Uterus (tissue), 2 donors: ENCODE results near the gene CAMK2D.

Experiments used
- POLR2A ChIP-seq, 2 donors: fragments of 450-650 bp; IDR thresholded peaks; one replicate each; pipeline ENCODE4 v1.6.1; 2016; ENCODE audit warnings: antibody characterized with exemption in 2 of 2, mild to moderate bottlenecking in 1 of 2, moderate library complexity in 1 of 2
- TF ChIP-seq, protein P1 (sequence below), 4 experiments: fragments of 200-600 bp in 2 of 4; fragments of 450-650 bp in 2 of 4; sonication (generic) in 2 of 4; IDR thresholded peaks; one replicate each; pipeline ENCODE4 v1.5.1; 2016 to 2019; ENCODE audit warnings: antibody characterized with exemption in 4 of 4, mild to moderate bottlenecking in 2 of 4, moderate library complexity in 1 of 4

DNA sequence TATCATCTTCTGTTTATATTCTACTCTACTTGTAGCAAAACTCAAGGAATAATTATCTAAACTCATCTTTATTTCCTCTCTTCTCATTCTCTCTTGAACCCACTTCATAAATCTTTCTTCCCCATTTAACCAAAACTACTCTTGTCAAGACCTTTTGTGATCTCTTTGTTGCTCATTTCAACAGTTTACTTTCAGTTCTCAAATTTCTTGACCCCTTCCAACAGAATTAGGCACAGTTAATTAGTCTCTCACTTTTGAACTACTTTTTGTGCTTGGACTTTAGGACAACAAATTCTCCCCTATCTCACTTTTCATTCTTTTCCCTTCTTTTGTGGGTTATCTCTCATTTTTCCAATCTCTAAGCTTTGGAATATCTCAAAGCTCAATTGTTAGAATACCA is 27.4 kb upstream of the CAMK2D start:
- TF ChIP-seq, protein P1, sequence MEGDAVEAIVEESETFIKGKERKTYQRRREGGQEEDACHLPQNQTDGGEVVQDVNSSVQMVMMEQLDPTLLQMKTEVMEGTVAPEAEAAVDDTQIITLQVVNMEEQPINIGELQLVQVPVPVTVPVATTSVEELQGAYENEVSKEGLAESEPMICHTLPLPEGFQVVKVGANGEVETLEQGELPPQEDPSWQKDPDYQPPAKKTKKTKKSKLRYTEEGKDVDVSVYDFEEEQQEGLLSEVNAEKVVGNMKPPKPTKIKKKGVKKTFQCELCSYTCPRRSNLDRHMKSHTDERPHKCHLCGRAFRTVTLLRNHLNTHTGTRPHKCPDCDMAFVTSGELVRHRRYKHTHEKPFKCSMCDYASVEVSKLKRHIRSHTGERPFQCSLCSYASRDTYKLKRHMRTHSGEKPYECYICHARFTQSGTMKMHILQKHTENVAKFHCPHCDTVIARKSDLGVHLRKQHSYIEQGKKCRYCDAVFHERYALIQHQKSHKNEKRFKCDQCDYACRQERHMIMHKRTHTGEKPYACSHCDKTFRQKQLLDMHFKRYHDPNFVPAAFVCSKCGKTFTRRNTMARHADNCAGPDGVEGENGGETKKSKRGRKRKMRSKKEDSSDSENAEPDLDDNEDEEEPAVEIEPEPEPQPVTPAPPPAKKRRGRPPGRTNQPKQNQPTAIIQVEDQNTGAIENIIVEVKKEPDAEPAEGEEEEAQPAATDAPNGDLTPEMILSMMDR (IDR thresholded peaks at IDR 0.05) = no peak
- TF ChIP-seq POLR2A (IDR thresholded peaks at IDR 0.05) = no peak
